OCI-LY7 (cell line): Measurements from ENCODE around the gene AP1B1.

Experiments used
- CTCF ChIP-seq: fragments of 200-600 bp; sonication (generic); conservative IDR thresholded peaks from 2 replicates; pipeline ENCODE4 v1.5.1; 2014; ENCODE audit warnings: mild to moderate bottlenecking, antibody characterized with exemption, low read length, moderate library complexity, mixed read lengths
- EZH2phosphoT487 ChIP-seq: fragments of 200-600 bp; sonication (generic); IDR thresholded peaks from 2 replicates; pipeline ENCODE4 v1.6.1; 2018; ENCODE audit warnings: low read depth, borderline replicate concordance, mild to moderate bottlenecking, mixed run types, antibody characterized with exemption, low read length, moderate library complexity, mixed read lengths

DNA sequence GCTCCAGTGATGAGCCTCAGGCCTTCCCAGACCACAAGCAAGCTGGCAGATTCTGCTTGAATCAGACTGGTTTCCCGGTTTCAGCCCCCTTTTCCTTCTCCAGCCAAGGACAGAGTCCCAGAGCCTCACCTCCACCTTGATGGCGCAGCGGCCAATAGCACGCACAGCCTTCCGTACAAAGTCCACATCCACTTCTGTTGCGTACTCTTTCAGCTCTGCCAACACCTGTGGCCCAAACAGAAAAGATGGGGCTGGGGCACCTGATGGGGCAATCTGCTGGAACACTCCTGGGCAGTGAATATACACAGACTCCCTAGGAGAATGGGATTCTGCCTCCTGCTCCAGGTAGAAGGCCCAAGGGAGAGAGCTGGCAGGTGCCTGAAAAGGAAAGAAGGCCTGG is 37.3 kb downstream of the AP1B1 start:
- TF ChIP-seq CTCF (no peak), EZH2phosphoT487 (no peak)
